ENCODE data around the gene NCS1.

The NCS1 gene

DNA sequence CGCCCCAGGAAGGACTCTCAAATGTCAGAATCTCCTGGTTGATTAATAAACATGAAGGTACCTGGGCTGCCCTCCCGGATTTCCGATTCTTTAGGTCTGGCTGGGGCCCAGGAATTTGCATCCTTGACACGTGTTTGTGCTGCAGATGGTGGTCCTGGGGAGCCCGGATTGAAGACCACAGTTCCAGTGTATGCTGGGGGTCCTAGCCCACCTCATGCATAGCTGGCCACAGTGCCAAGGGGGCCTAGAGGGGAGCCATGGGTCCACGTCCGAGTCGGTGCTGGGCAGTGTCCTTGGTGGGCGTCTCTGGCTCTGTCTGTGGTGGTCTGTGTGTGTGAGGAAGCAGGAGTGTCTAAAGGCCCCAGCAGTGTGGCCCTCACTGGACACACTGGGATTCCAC lies 3.2 kb downstream of the NCS1 start:
- Histone ChIP-seq H3K27me3 (ENCODE audit: insufficient read depth, low read length) (no peaks in the 10 kb centered on the region), H3K4me3 (ENCODE audit: low read depth, low read length) (no peak overlapping the region), H3K79me2 (ENCODE audit: control insufficient read depth, insufficient read depth, low read length, unreplicated experiment) (peaks cover 70% of the 10 kb centered on the region), H3K4me1 (ENCODE audit: control insufficient read depth, insufficient read depth, low read length, unreplicated experiment) (peaks cover 8% of the 10 kb centered on the region), H3K27ac (ENCODE audit: low read depth, low read length) (no peak overlapping the region), H2AFZ (ENCODE audit: low read length, unreplicated experiment) (no peak overlapping the region), H3K36me3 (ENCODE audit: insufficient read depth, low read length) (no peaks in the 10 kb centered on the region)

DNA sequence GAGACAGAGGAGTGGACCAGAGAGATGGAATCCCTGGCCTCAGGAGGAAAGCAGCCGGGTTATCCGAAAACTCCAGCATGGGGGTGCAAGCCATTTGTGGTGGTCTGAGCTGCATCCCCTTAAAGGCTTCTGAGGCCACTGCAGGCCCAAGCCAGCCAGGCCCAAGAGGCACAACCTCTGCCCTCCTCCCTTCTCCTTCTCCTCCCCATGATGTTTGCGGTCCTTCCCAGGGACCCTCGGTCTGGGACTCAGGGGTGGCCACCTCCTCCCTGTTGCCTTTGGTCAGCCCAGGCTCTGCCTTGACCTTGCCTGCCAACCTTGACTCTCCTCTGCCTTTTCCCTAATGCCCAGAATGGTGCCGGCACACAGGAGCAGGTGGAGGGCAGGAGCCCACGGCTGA lies 4.6 kb downstream of the NCS1 start:
- Histone ChIP-seq H3K27ac (ENCODE audit: low read depth, low read length) (no peak overlapping the region), H3K36me3 (ENCODE audit: insufficient read depth, low read length) (no peaks in the 10 kb centered on the region), H3K4me1 (ENCODE audit: control insufficient read depth, insufficient read depth, low read length, unreplicated experiment) (peaks cover 6% of the 10 kb centered on the region), H3K79me2 (ENCODE audit: control insufficient read depth, insufficient read depth, low read length, unreplicated experiment) (peaks cover 84% of the 10 kb centered on the region), H3K27me3 (ENCODE audit: insufficient read depth, low read length) (no peaks in the 10 kb centered on the region), H3K4me3 (ENCODE audit: low read depth, low read length) (no peak overlapping the region), H2AFZ (ENCODE audit: low read length, unreplicated experiment) (no peak overlapping the region)

DNA sequence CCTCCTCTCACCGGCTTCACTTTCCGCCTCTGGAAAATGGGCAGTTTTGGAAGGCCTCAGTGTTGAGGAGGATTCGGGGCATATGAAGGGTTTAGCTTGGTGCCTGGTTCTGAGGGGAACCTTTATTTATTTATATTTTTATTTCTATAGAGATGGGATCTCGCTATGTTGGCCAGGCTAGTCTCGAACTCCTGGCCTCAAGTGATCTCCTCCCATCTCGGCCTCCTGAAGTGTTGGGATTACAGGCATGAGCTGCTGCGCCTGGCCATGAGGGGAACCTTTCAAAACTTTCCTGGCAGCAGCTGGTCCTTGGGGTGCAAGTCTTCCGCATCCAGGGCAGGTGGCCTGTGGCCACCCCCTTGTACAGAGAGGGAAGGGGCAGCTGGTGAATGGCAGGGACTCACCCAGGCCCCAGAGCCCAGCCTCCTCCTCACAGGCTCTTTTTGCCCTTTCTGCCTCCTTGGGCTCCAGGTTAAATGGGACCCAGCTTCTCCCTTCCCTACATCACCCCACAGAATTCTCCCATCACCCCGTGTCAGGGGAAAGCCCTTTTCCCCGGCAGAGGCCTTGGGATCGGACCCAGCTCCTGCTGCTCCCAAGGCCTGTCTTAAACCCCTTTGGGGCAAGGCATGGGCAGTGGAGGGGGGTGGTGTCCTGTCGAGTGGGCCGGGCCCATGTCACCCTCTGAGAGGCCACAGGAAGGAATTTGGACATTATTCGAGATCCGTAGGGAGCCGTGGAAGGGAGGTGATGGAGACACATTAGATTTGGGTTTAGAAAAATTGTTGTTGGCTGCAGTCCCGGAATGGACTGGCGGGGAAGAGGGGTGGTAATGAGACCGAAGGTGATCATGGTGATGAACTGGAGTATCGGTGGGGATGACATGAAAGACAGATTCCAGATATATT lies 5.9 kb downstream of the NCS1 start:
- H3K36me3 ChIP-seq (ENCODE audit: insufficient read depth, low read length): no peaks in the 10 kb centered on the region
- no peak overlapping the region for H3K4me3 ChIP-seq (ENCODE audit: low read depth, low read length)
- H2AFZ ChIP-seq (ENCODE audit: low read length, unreplicated experiment): no peak overlapping the region
- H3K27me3 ChIP-seq (ENCODE audit: insufficient read depth, low read length): no peaks in the 10 kb centered on the region
- H3K4me1 ChIP-seq (ENCODE audit: control insufficient read depth, insufficient read depth, low read length, unreplicated experiment): peaks cover 12% of the 10 kb centered on the region
- H3K27ac ChIP-seq (ENCODE audit: low read depth, low read length): no peak overlapping the region
- H3K79me2 ChIP-seq (ENCODE audit: control insufficient read depth, insufficient read depth, low read length, unreplicated experiment): peaks cover 91% of the 10 kb centered on the region

DNA sequence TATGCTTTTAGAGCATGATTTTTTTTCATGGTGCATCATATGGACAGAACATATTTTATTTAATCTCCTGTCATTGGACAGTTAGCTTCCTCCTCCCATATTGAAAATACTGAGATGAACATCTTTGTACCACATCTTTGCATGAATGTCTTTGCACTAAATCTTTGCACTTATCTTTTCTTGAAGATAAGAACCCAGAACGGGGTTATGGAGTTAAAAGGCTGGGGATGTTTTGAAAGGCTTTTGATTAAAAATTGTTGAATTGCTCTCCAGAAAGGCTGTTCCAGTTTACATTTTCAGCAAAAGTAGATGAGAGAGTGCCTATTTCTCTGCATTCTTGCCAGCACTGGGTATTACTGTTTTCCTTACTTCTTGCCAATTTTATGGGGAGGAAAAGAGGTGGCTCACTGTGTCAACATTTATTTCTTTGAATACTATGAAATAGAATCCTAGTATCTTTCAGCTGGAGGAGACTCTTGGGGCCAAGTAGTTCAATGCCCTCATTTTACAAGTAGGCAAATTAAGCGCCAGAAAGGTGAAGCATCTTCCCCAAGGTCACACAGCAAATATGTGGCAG lies 7.2 kb downstream of the NCS1 start:
- H3K79me2 ChIP-seq (ENCODE audit: control insufficient read depth, insufficient read depth, low read length, unreplicated experiment): peaks cover 86% of the 10 kb centered on the region
- H3K27me3 ChIP-seq (ENCODE audit: insufficient read depth, low read length): no peaks in the 10 kb centered on the region
- no peak overlapping the region for H3K4me3 ChIP-seq (ENCODE audit: low read depth, low read length)
- peaks cover 18% of the 10 kb centered on the region for H3K4me1 ChIP-seq (ENCODE audit: control insufficient read depth, insufficient read depth, low read length, unreplicated experiment)
- H2AFZ ChIP-seq (ENCODE audit: low read length, unreplicated experiment): no peak overlapping the region
- no peak overlapping the region for H3K27ac ChIP-seq (ENCODE audit: low read depth, low read length)
- H3K36me3 ChIP-seq (ENCODE audit: insufficient read depth, low read length): no peaks in the 10 kb centered on the region

DNA sequence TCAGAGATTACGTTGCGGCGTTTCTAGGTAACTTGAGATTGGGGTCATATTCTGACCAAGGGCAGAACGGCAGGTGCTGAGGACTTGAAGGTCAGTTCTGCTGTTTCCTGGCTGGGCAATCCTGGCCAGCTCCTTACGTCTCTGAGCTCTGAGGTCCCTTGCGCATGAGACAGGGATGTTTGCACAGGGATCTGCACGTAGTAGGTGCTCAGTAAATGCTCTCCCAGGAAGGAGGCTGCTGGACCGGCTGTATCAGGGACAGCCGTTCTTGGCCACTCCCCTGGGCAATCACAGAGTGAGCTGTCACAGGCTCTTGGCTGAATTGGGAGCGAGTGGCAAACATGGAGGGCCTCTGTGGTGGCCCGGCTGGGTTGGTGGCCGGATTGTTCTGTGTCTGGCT lies 8.3 kb downstream of the NCS1 start:
- no peak overlapping the region for H2AFZ ChIP-seq (ENCODE audit: low read length, unreplicated experiment)
- H3K27ac ChIP-seq (ENCODE audit: low read depth, low read length): no peak overlapping the region
- no peak overlapping the region for H3K4me3 ChIP-seq (ENCODE audit: low read depth, low read length)
- H3K79me2 ChIP-seq (ENCODE audit: control insufficient read depth, insufficient read depth, low read length, unreplicated experiment): peaks cover 85% of the 10 kb centered on the region
- H3K27me3 ChIP-seq (ENCODE audit: insufficient read depth, low read length): no peaks in the 10 kb centered on the region
- peaks cover 18% of the 10 kb centered on the region for H3K4me1 ChIP-seq (ENCODE audit: control insufficient read depth, insufficient read depth, low read length, unreplicated experiment)
- H3K36me3 ChIP-seq (ENCODE audit: insufficient read depth, low read length): no peaks in the 10 kb centered on the region

DNA sequence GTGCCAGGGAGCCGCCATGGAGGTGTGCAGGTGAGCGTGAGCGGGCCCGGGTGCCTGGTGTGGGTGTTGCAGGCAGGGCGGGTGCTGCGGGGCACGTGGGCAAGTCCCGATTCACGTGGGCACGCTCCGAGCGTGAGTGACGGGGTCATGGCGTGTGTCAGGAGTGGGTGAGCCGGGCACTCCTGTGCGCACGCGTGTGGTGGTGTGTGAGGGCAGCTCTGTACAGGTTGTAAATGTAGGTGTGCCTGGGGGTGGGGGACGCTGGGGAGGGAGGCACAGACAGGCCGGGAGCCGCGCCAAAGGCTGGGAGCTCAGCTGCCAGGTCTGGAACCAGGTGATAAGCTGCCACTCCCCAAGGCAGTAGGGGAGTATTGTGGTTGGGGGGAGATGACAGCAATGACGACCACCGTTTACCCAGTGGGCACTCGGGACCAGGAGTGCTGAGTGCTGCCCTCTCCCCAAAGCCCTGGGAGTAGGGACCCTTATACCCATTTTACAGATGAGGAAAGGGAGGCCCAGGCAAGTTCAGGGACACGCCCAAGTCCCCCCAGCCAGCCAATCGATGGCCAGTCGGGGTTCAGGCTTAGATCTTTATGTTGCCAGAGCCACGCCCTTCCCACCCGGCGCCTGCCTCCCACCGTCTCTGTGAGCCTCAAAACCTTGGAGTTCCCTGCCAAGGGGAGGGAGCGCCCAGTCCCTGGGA lies 9.6 kb downstream of the NCS1 start:
- H3K27me3 ChIP-seq (ENCODE audit: insufficient read depth, low read length): no peaks in the 10 kb centered on the region
- peaks cover 29% of the 10 kb centered on the region for H3K4me1 ChIP-seq (ENCODE audit: control insufficient read depth, insufficient read depth, low read length, unreplicated experiment)
- H2AFZ ChIP-seq (ENCODE audit: low read length, unreplicated experiment): no peak overlapping the region
- H3K27ac ChIP-seq (ENCODE audit: low read depth, low read length): no peak overlapping the region
- peaks cover 86% of the 10 kb centered on the region for H3K79me2 ChIP-seq (ENCODE audit: control insufficient read depth, insufficient read depth, low read length, unreplicated experiment)
- no peaks in the 10 kb centered on the region for H3K36me3 ChIP-seq (ENCODE audit: insufficient read depth, low read length)
- no peak overlapping the region for H3K4me3 ChIP-seq (ENCODE audit: low read depth, low read length)

DNA sequence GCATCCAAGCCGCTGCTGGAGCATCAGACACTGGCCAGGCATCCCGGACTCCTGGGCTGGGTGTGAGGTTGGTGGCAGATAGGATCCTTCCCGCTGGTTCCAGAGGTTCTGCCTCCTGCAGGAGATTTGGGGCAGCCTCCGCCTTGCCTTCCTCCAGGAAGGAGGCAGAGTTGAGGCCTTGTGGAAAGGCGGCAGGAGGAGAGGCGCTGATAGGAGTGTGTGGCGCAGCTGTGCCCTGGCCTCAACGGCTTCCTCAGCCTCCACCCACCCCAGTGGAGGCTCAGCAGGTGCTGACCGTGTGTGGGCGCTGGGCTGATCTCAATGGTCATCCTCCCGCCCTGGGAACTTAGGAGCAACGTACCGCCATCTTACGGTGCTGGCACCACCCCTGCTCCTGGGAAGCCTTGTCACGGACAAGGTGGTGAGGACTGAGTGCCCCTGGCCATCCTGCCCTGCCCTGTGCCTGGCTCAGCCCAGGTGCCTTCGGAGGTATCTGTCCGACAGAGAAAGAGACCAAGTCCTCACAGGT lies 10.2 kb downstream of the NCS1 start:
- H3K36me3 ChIP-seq (ENCODE audit: insufficient read depth, low read length): no peaks in the 10 kb centered on the region
- no peak overlapping the region for H3K27ac ChIP-seq (ENCODE audit: low read depth, low read length)
- H3K4me3 ChIP-seq (ENCODE audit: low read depth, low read length): no peak overlapping the region
- H2AFZ ChIP-seq (ENCODE audit: low read length, unreplicated experiment): no peak overlapping the region
- no peaks in the 10 kb centered on the region for H3K27me3 ChIP-seq (ENCODE audit: insufficient read depth, low read length)
- H3K4me1 ChIP-seq (ENCODE audit: control insufficient read depth, insufficient read depth, low read length, unreplicated experiment): peaks cover 35% of the 10 kb centered on the region
- H3K79me2 ChIP-seq (ENCODE audit: control insufficient read depth, insufficient read depth, low read length, unreplicated experiment): peaks cover 86% of the 10 kb centered on the region

DNA sequence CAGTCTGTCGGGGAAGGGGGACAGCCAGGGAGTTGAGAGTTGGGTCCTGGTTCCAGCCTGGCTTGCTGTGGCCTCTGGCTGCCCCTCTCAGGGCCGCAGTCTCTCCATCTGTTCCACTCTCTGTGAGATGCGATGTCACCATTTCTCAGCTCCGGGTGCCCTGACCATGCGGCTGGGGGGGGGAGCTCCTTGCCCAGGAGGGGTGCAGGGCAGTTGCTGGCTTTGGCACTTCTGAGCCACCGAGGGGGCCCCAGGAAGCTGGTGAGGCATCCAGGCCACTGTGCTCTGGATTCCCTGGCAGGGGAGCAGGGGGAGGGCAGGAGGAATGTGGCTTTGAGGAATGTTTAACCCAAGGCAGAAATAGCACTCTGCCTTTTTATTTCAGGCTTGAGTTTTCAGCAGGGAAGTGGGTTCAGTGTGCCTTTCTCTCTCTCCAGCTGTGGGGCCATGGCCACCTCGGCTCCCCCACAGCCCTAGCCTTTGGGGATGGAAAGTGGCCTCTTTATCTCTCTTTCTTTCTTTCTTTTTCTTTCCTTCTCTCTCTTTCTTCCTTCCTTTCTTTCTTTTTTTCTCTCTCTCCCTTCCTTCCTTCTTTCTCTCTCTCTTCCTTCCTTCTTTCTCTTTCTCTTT lies 11.0 kb downstream of the NCS1 start:
- H3K27me3 ChIP-seq (ENCODE audit: insufficient read depth, low read length): no peaks in the 10 kb centered on the region
- H3K36me3 ChIP-seq (ENCODE audit: insufficient read depth, low read length): no peaks in the 10 kb centered on the region
- peak overlapping the region; percentile 43 for H3K4me3 ChIP-seq (ENCODE audit: low read depth, low read length)
- no peak overlapping the region for H2AFZ ChIP-seq (ENCODE audit: low read length, unreplicated experiment)
- H3K27ac ChIP-seq (ENCODE audit: low read depth, low read length): peak overlapping the region; percentile 74
- H3K4me1 ChIP-seq (ENCODE audit: control insufficient read depth, insufficient read depth, low read length, unreplicated experiment): peaks cover 43% of the 10 kb centered on the region
- H3K79me2 ChIP-seq (ENCODE audit: control insufficient read depth, insufficient read depth, low read length, unreplicated experiment): peaks cover 87% of the 10 kb centered on the region

DNA sequence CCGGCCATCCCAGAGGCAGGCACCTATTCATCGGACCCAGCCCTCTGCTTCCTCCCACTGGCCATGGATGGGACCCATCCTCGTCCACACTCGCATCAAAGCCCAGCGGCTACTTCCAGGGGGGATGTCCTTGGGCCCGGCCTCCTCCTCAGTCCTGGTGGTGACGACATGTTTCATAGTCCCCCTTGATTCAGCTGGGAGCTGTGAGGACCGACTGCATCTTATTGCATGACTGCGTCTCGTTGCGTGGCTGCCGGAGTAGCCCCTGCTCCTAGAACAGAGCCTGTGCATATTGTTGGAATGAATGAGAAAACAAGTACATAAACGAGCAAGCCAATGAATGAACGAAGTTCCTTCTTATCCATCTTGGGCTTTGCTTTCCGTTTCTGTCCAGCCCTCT lies 12.8 kb downstream of the NCS1 start:
- peaks cover 88% of the 10 kb centered on the region for H3K79me2 ChIP-seq (ENCODE audit: control insufficient read depth, insufficient read depth, low read length, unreplicated experiment)
- H3K27me3 ChIP-seq (ENCODE audit: insufficient read depth, low read length): no peaks in the 10 kb centered on the region
- H3K4me1 ChIP-seq (ENCODE audit: control insufficient read depth, insufficient read depth, low read length, unreplicated experiment): peaks cover 54% of the 10 kb centered on the region

DNA sequence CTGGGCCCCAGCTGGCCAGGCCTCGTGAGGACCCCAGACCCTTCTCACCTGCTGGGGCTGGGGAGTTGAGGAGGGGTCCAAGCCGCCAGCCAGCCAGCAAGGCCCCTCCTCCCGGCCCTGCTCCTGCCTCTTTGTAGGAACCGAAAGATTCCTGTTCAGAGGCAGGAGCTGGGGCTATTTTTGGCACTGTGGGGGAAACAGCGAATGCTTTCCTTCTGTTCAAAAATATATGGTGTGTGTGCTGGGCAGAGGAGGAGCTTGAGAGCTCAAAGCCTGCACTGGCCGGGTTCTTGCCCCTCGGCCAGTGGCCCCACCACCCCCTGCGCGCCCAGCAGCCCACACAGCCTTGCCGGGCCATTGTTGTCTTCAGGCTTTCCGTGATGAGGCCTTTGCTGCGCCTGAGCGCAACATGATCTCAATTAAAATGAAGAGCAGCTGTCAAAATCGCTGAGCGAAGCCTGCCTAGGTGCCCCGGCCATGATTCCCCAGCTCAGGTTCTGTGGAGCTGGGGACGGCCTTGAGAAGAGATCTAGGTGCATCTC lies 13.4 kb downstream of the NCS1 start:
- Histone ChIP-seq H3K27ac (ENCODE audit: low read depth, low read length) (no peak overlapping the region), H3K36me3 (ENCODE audit: insufficient read depth, low read length) (no peaks in the 10 kb centered on the region), H3K79me2 (ENCODE audit: control insufficient read depth, insufficient read depth, low read length, unreplicated experiment) (peaks cover 88% of the 10 kb centered on the region), H2AFZ (ENCODE audit: low read length, unreplicated experiment) (no peak overlapping the region), H3K4me1 (ENCODE audit: control insufficient read depth, insufficient read depth, low read length, unreplicated experiment) (peaks cover 59% of the 10 kb centered on the region), H3K27me3 (ENCODE audit: insufficient read depth, low read length) (no peaks in the 10 kb centered on the region), H3K4me3 (ENCODE audit: low read depth, low read length) (no peak overlapping the region)

More for the DNA sequence above, 12.8 kb downstream of the NCS1 start:
- Histone ChIP-seq H2AFZ (ENCODE audit: low read length, unreplicated experiment) (no peak overlapping the region), H3K4me3 (ENCODE audit: low read depth, low read length) (no peak overlapping the region), H3K36me3 (ENCODE audit: insufficient read depth, low read length) (no peaks in the 10 kb centered on the region), H3K27ac (ENCODE audit: low read depth, low read length) (no peak overlapping the region)

Measured in ACC112 (cell line).